IMR-90 (cell line): ENCODE results near the gene CFAP161. TPM values are rescaled to one million over a fixed set of nuclear protein-coding genes. Genes with fewer than 3 reads are reported as not detected.

Source experiments
- ATAC-seq: fragments of 200-7000 bp; cut with Tn5 transposase; 2 replicates; pipeline ENCODE4 v1.9.1; 2020; ENCODE audit warnings: low read depth, mild to moderate bottlenecking, moderate library complexity
- BruUV-seq: library from RNA; stranded (reverse); fragments of 400-500 nt; replicated peaks from 2 replicates; lab custom pipeline; 2021; lab: Mats Ljungman, UMichigan
- CTCF ChIA-PET: fragments of 300-600 bp; formaldehyde crosslinking; extraction: SDS; loops from one replicate; lab custom pipeline; 2021; ENCODE audit warnings: antibody characterized with exemption; lab: Yijun Ruan, JAX
- POLR2A ChIA-PET: fragments of 300-600 bp; sonication (Branson Sonifier 250); formaldehyde crosslinking; loops from one replicate; lab custom pipeline; 2022; ENCODE audit warnings: antibody characterized with exemption; ENCODE audit not compliant: unreplicated experiment; lab: Charles Lee
- DNase-seq: peaks from one replicate; pipeline ENCODE4 v3.0.0; 2013
- H2AFZ ChIP-seq: replicated peaks from 2 replicates; pipeline ENCODE3; 2013; ENCODE audit warnings: low read length, mild to moderate bottlenecking; ENCODE audit not compliant: poor library complexity
- H2AK5ac ChIP-seq: 2 replicates; pipeline ENCODE4 v1.6.1; 2013; ENCODE audit warnings: low read depth, low read length, inconsistent platforms
- H2AK9ac ChIP-seq: replicated peaks from 2 replicates; pipeline ENCODE3; 2013; ENCODE audit warnings: mild to moderate bottlenecking, low read depth, low read length, moderate library complexity; ENCODE audit not compliant: poor library complexity
- H2BK120ac ChIP-seq: 2 replicates; pipeline ENCODE4 v1.6.1; 2013; ENCODE audit warnings: low read depth, low read length, inconsistent platforms
- H2BK15ac ChIP-seq: 3 replicates; pipeline ENCODE4 v1.6.1; 2013; ENCODE audit warnings: low read depth, low read length, inconsistent platforms
- H2BK20ac ChIP-seq: 2 replicates; pipeline ENCODE4 v1.6.1; 2013; ENCODE audit warnings: low read depth, mild to moderate bottlenecking, inconsistent platforms, low read length, moderate library complexity
- H2BK5ac ChIP-seq: 2 replicates; pipeline ENCODE4 v1.6.1; 2013; ENCODE audit warnings: mild to moderate bottlenecking, low read depth, low read length, inconsistent platforms; ENCODE audit not compliant: poor library complexity, severe bottlenecking
- H3K14ac ChIP-seq: replicated peaks from 2 replicates; pipeline ENCODE4 v1.6.1; 2013; ENCODE audit warnings: low read depth, low read length, inconsistent platforms
- H3K18ac ChIP-seq: 2 replicates; pipeline ENCODE4 v1.6.1; 2013; ENCODE audit warnings: low read depth, low read length, control low read depth
- H3K23ac ChIP-seq: 2 replicates; pipeline ENCODE4 v1.6.1; 2013; ENCODE audit warnings: low read depth, low read length, inconsistent platforms
- H3K27ac ChIP-seq: 2 replicates; pipeline ENCODE4 v1.5.1; 2013; ENCODE audit warnings: mild to moderate bottlenecking, control low read depth, low read length; ENCODE audit not compliant: insufficient read depth
- H3K27me3 ChIP-seq: 2 replicates; pipeline ENCODE4 v1.6.1; 2013; ENCODE audit warnings: low read length; ENCODE audit not compliant: control insufficient read depth, insufficient read depth
- H3K36me3 ChIP-seq: 2 replicates; pipeline ENCODE4 v1.6.1; 2013; ENCODE audit warnings: low read length, mixed read lengths; ENCODE audit not compliant: control insufficient read depth, insufficient read depth
- H3K4ac ChIP-seq: 2 replicates; pipeline ENCODE4 v1.6.1; 2013; ENCODE audit warnings: low read depth, low read length, inconsistent platforms
- H3K4me1 ChIP-seq: 2 replicates; pipeline ENCODE4 v1.6.1; 2013; ENCODE audit warnings: low read length, mixed read lengths; ENCODE audit not compliant: control insufficient read depth, insufficient read depth
- H3K4me2 ChIP-seq: 2 replicates; pipeline ENCODE4 v1.6.1; 2013; ENCODE audit warnings: low read depth, mild to moderate bottlenecking, control low read depth, low read length, moderate library complexity
- H3K4me3 ChIP-seq: 2 replicates; pipeline ENCODE4 v1.5.1; 2013; ENCODE audit warnings: low read depth, mild to moderate bottlenecking, control low read depth, low read length, moderate library complexity; ENCODE audit not compliant: insufficient read depth
- H3K56ac ChIP-seq: 2 replicates; pipeline ENCODE4 v1.6.1; 2013; ENCODE audit warnings: low read length, inconsistent platforms; ENCODE audit not compliant: insufficient read depth; ENCODE audit errors: extremely low read depth
- H3K79me1 ChIP-seq, 2 experiments: 2 replicates each; pipeline ENCODE4 v1.6.1; 2013; ENCODE audit warnings: low read length in 2 of 2, inconsistent platforms in 1 of 2, low read depth in 1 of 2
- H3K9ac ChIP-seq: 2 replicates; pipeline ENCODE4 v1.6.1; 2013; ENCODE audit warnings: low read depth, low read length, control low read depth
- H3K9me1 ChIP-seq: 2 replicates; pipeline ENCODE4 v1.6.1; 2013; ENCODE audit warnings: low read length, inconsistent platforms; ENCODE audit not compliant: insufficient read depth
- H3K9me3 ChIP-seq: 2 replicates; pipeline ENCODE4 v1.6.1; 2013; ENCODE audit warnings: low read length; ENCODE audit not compliant: control insufficient read depth, insufficient read depth
- H4K20me1 ChIP-seq: 2 replicates; pipeline ENCODE4 v1.6.1; 2013; ENCODE audit warnings: low read length, inconsistent platforms; ENCODE audit not compliant: insufficient read depth
- H4K5ac ChIP-seq: 2 replicates; pipeline ENCODE4 v1.6.1; 2013; ENCODE audit warnings: mild to moderate bottlenecking, low read depth, low read length, control low read depth
- H4K8ac ChIP-seq, 2 experiments: 2 replicates each; pipeline ENCODE4 v1.6.1; 2013; ENCODE audit warnings: low read depth in 2 of 2, low read length in 2 of 2, control low read depth in 1 of 2, inconsistent platforms in 1 of 2
- H4K91ac ChIP-seq: 2 replicates; pipeline ENCODE4 v1.6.1; 2013; ENCODE audit warnings: low read depth, low read length, inconsistent platforms; ENCODE audit not compliant: insufficient read depth
- BHLHE40 ChIP-seq: fragments of 150-350 bp; IDR thresholded peaks from 2 replicates; pipeline ENCODE4 v1.6.1; 2016; ENCODE audit warnings: mild to moderate bottlenecking, low read depth, low read length
- CEBPB ChIP-seq: IDR thresholded peaks from 2 replicates; pipeline ENCODE4 v1.6.1; 2012; ENCODE audit warnings: low read depth, low read length, improper control_type of control experiment
- CHD1 ChIP-seq: IDR thresholded peaks from 2 replicates; pipeline ENCODE4 v1.6.1; 2012; ENCODE audit warnings: low read depth, low read length, improper control_type of control experiment
- FOS ChIP-seq: fragments of 150-350 bp; IDR thresholded peaks from 2 replicates; pipeline ENCODE4 v1.6.1; 2016; ENCODE audit warnings: low read depth, low read length
- MAFK ChIP-seq: IDR thresholded peaks from 2 replicates; pipeline ENCODE4 v1.6.1; 2012; ENCODE audit warnings: low read depth, low read length, improper control_type of control experiment
- MAZ ChIP-seq: IDR thresholded peaks from 2 replicates; pipeline ENCODE4 v1.6.1; 2012; ENCODE audit warnings: low read depth, mild to moderate bottlenecking, low read length, improper control_type of control experiment, moderate library complexity, borderline replicate concordance
- MXI1 ChIP-seq: IDR thresholded peaks from 2 replicates; pipeline ENCODE4 v1.6.1; 2012; ENCODE audit warnings: low read depth, mild to moderate bottlenecking, low read length, moderate library complexity, borderline replicate concordance
- NFE2L2 ChIP-seq: fragments of 150-350 bp; IDR thresholded peaks from 2 replicates; pipeline ENCODE4 v1.6.1; 2016; ENCODE audit warnings: low read depth, mild to moderate bottlenecking, low read length
- POLR2A ChIP-seq: IDR thresholded peaks from 2 replicates; pipeline ENCODE4 v1.6.1; 2012; ENCODE audit warnings: mild to moderate bottlenecking, low read depth, low read length
- RAD21 ChIP-seq: IDR thresholded peaks from 2 replicates; pipeline ENCODE4 v1.6.1; 2012; ENCODE audit warnings: low read length, improper control_type of control experiment
- RCOR1 ChIP-seq: IDR thresholded peaks from 2 replicates; pipeline ENCODE4 v1.6.1; 2012; ENCODE audit warnings: mild to moderate bottlenecking, low read length, improper control_type of control experiment; ENCODE audit not compliant: insufficient replicate concordance
- RFX5 ChIP-seq: IDR thresholded peaks from 2 replicates; pipeline ENCODE4 v1.8.0; 2012; ENCODE audit warnings: low read depth, mild to moderate bottlenecking, low read length, moderate library complexity
- SMC3 ChIP-seq: fragments of 150-350 bp; IDR thresholded peaks from 2 replicates; pipeline ENCODE4 v1.6.1; 2016; ENCODE audit warnings: low read depth, mild to moderate bottlenecking, antibody characterized with exemption, low read length, moderate library complexity
- WGBS, 2 experiments: methylation state at CpG; one replicate each; pipeline versions ENCODE4 v1.1.5 to v1.1.7; 2013; ENCODE audit warnings: missing lambda C conversion rate in 2 of 2; ENCODE audit not compliant: insufficient read length in 1 of 2; ENCODE audit errors: extremely low coverage in 2 of 2; 5-methylcytosine and 5-hydroxymethylcytosine counted together
- dilution Hi-C: fragments of 300-500 bp; cut with HindIII; formaldehyde crosslinking; loops from one replicate; pipeline ENCODE4 v1.14.3; 2018; ENCODE audit warnings: low sequenced_read_pairs; ENCODE audit not compliant: unreplicated experiment
- in situ Hi-C: fragments of 300-500 bp; cut with MboI; formaldehyde crosslinking; loops from 3 replicates; pipeline ENCODE4 v1.14.3; 2019; ENCODE audit warnings: low sequenced_read_pairs, inconsistent platforms, mixed read lengths
- intact Hi-C: fragments of 100-400 bp; cut with micrococcal nuclease; formaldehyde crosslinking; loops from 2 replicates; pipeline ENCODE4 v1.10.0; 2022
- polyA plus RNA-seq, 3 experiments: library from polyadenylated mRNA; depleted of rRNA; stranded (reverse); fragments of >200 nt; gene quantifications; 2 replicates each; pipeline ENCODE4 v1.2.3, GENCODE V29; 2012; ENCODE audit warnings: low replicate concordance in 1 of 3
- total RNA-seq: library from RNA; depleted of rRNA; stranded (reverse); fragments of >200 nt; gene quantifications from 2 replicates; pipeline ENCODE4 v1.2.3, GENCODE V29; 2012
- TF ChIP-seq, protein P1 (sequence below): fragments of 150-350 bp; IDR thresholded peaks from 2 replicates; pipeline ENCODE4 v1.6.1; 2017; ENCODE audit warnings: mild to moderate bottlenecking, antibody characterized with exemption, low read length, low read depth
- TF ChIP-seq, protein P2 (sequence below): conservative IDR thresholded peaks from 2 replicates; pipeline ENCODE4 v1.5.1; 2012; ENCODE audit warnings: mild to moderate bottlenecking, low read depth, low read length, improper control_type of control experiment
- TF ChIP-seq, protein P3 (sequence below): fragments of 150-350 bp; IDR thresholded peaks from 2 replicates; pipeline ENCODE4 v1.6.1; 2016; ENCODE audit warnings: low read depth, mild to moderate bottlenecking, low read length, moderate library complexity, borderline replicate concordance

The CFAP161 gene
- total and polyA plus RNA-seq, 2 of the 4 experiments (the other 2 are of a cell fraction), result not detected

DNA sequence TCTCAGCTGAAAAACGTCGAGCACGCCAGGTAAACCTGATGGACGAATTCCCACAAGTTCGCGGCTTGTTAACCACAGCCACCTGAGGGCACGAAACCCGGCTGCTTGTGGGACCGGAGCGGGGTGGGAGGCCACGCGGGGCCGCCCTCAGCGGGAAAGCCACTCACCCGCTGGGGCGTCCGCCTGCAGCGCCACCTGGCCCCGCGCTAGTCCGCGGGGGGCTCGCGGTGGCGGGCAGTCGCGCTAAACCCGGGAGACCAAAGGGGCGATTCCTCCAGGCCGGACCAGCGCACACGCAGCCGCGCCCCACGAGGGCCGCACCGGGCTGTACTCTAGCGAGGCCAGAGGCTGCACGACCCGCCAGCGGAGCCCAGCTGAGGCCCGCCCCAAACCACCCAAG lies 15.7 kb upstream of the CFAP161 start:
- Histone ChIP-seq H4K91ac (no peak overlapping the region), H3K56ac (no peak overlapping the region), H3K4me2 (no peak overlapping the region), H3K4me1 (peaks cover 9% of the 10 kb centered on the region), H4K20me1 (no peaks in the 10 kb centered on the region), H3K14ac (no peak overlapping the region), H3K9ac (no peak overlapping the region), H3K79me1 (no peaks in the 10 kb centered on the region), H4K8ac (no peak overlapping the region), H3K27ac (no peak overlapping the region), H4K5ac (no peak overlapping the region), H2AK5ac (peak overlapping the region; percentile 33; the same call in 1 of the 2 replicates), H3K4ac (no peak overlapping the region), H3K23ac (no peak overlapping the region), H3K9me3 (no peaks in the 10 kb centered on the region), H3K4me3 (no peak overlapping the region), H3K18ac (no peak overlapping the region), H2BK15ac (no peak overlapping the region; the same call in 2 of the 3 replicates), H3K27me3 (no peaks in the 10 kb centered on the region), H2BK5ac (no peak overlapping the region), H2AK9ac (no peak overlapping the region), H2BK20ac (no peak overlapping the region), H2BK120ac (no peak overlapping the region), H3K9me1 (0 out of 2 replicates have a peak, but pooled peaks cover 7% of the 10 kb centered on the region), H3K36me3 (no peaks in the 10 kb centered on the region), H2AFZ (peak overlapping the region; percentile 9)
- ChIA-PET CTCF (no interaction called here), POLR2A (no interaction called here)
- DNase-seq, result no peak
- in situ Hi-C loops (no loop called here), dilution Hi-C loops (no loop called here), intact Hi-C loops (no loop called here)
- no peak for TF ChIP-seq RAD21
- TF ChIP-seq BHLHE40, result no peak
- no peak for TF ChIP-seq FOS
- no peak for TF ChIP-seq CEBPB
- TF ChIP-seq MAZ, result no peak
- TF ChIP-seq, protein P1, sequence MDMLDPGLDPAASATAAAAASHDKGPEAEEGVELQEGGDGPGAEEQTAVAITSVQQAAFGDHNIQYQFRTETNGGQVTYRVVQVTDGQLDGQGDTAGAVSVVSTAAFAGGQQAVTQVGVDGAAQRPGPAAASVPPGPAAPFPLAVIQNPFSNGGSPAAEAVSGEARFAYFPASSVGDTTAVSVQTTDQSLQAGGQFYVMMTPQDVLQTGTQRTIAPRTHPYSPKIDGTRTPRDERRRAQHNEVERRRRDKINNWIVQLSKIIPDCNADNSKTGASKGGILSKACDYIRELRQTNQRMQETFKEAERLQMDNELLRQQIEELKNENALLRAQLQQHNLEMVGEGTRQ, result no peak
- no peak for TF ChIP-seq POLR2A
- TF ChIP-seq, protein P2, sequence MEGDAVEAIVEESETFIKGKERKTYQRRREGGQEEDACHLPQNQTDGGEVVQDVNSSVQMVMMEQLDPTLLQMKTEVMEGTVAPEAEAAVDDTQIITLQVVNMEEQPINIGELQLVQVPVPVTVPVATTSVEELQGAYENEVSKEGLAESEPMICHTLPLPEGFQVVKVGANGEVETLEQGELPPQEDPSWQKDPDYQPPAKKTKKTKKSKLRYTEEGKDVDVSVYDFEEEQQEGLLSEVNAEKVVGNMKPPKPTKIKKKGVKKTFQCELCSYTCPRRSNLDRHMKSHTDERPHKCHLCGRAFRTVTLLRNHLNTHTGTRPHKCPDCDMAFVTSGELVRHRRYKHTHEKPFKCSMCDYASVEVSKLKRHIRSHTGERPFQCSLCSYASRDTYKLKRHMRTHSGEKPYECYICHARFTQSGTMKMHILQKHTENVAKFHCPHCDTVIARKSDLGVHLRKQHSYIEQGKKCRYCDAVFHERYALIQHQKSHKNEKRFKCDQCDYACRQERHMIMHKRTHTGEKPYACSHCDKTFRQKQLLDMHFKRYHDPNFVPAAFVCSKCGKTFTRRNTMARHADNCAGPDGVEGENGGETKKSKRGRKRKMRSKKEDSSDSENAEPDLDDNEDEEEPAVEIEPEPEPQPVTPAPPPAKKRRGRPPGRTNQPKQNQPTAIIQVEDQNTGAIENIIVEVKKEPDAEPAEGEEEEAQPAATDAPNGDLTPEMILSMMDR, result no peak
- TF ChIP-seq, protein P3, sequence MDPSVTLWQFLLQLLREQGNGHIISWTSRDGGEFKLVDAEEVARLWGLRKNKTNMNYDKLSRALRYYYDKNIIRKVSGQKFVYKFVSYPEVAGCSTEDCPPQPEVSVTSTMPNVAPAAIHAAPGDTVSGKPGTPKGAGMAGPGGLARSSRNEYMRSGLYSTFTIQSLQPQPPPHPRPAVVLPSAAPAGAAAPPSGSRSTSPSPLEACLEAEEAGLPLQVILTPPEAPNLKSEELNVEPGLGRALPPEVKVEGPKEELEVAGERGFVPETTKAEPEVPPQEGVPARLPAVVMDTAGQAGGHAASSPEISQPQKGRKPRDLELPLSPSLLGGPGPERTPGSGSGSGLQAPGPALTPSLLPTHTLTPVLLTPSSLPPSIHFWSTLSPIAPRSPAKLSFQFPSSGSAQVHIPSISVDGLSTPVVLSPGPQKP, result no peak
- TF ChIP-seq MXI1, result no peak
- TF ChIP-seq RFX5, result no peak
- no peak for TF ChIP-seq SMC3
- TF ChIP-seq NFE2L2, result no peak
- TF ChIP-seq CHD1, result no peak
- TF ChIP-seq MAFK, result no peak
- TF ChIP-seq RCOR1, result no peak
- no TSS peak for BruUV-seq
- no peak for ATAC-seq
- WGBS, 2 experiments, result 21% methylated on average over 14 of the region's 42 CpGs; no CpG with 5 or more reads in 1 of the 2 experiments
